ENCODE results near the gene DNAH7. TPM values are rescaled to one million over a fixed set of nuclear protein-coding genes. Genes with fewer than 3 reads are reported as not detected.

Gene DNAH7
- total and polyA plus RNA-seq, 10 donors = 0.06 to 1.9 (median 0.33) TPM

- Histone ChIP-seq H3K4me1 (no peaks in the 10 kb centered on the region), H3K27ac (no peak overlapping the region), H3K4me3 (no peak overlapping the region), H3K9me3 (no peaks in the 10 kb centered on the region), H3K27me3 (replicated peaks in 1 of 7) (no peaks in the 10 kb centered on the region), H3K36me3 (no peaks in the 10 kb centered on the region)
- WGBS, 5 donors = 85 to 91% (median 90%) methylated on average over 4 of the region's 4 CpGs
- TF ChIP-seq CTCF (IDR thresholded peaks at IDR 0.05 in 8 of 11, conservative IDR thresholded peaks at IDR 0.05 in 3 of 11) (no peak), POLR2AphosphoS5 (IDR thresholded peaks at IDR 0.05) (no peak), POLR2A (IDR thresholded peaks at IDR 0.05) (no peak)
- intact Hi-C loops (cut with DNase I; ENCODE audit: low total_unique reads) = no loop called here
- DNase-seq = no peak
Observed at GRCh38 chr2:195910570-195910969, 158.1 kb downstream of the DNAH7 start.

- no peaks in the 10 kb centered on the region for H3K9me3 ChIP-seq
- no peak for TF ChIP-seq CTCF (IDR thresholded peaks at IDR 0.05 in 8 of 11, conservative IDR thresholded peaks at IDR 0.05 in 3 of 11)
- no peak for DNase-seq
- H3K4me3 ChIP-seq = no peak overlapping the region
- H3K36me3 ChIP-seq = no peaks in the 10 kb centered on the region
- H3K27ac ChIP-seq = no peak overlapping the region
- intact Hi-C loops (cut with DNase I; ENCODE audit: low total_unique reads) = no loop called here
- H3K27me3 ChIP-seq (replicated peaks in 1 of 7) = no peaks in the 10 kb centered on the region
- H3K4me1 ChIP-seq = no peaks in the 10 kb centered on the region
Observed at GRCh38 chr2:195909926-195910325, 158.7 kb downstream of the DNAH7 start.

- DNase-seq = no peak
- Histone ChIP-seq H3K27me3 (replicated peaks in 1 of 7) (no peaks in the 10 kb centered on the region), H3K4me1 (no peaks in the 10 kb centered on the region), H3K4me3 (no peak overlapping the region), H3K27ac (no peak overlapping the region), H3K36me3 (no peaks in the 10 kb centered on the region), H3K9me3 (no peaks in the 10 kb centered on the region)
- intact Hi-C loops (cut with DNase I; ENCODE audit: low total_unique reads) = no loop called here
- WGBS, 5 donors = 87 to 94% (median 93%) methylated on average over 5 of the region's 5 CpGs
- TF ChIP-seq POLR2AphosphoS5 (IDR thresholded peaks at IDR 0.05) (no peak), CTCF (IDR thresholded peaks at IDR 0.05 in 8 of 11, conservative IDR thresholded peaks at IDR 0.05 in 3 of 11) (no peak), POLR2A (IDR thresholded peaks at IDR 0.05) (no peak)
Observed at GRCh38 chr2:195907474-195907873, 161.2 kb downstream of the DNAH7 start.

- no peak for DNase-seq
Observed at GRCh38 chr2:195903956-195904355, 164.7 kb downstream of the DNAH7 start.

More at GRCh38 chr2:195903956-195904355, 164.7 kb downstream of the DNAH7 start:
- Histone ChIP-seq H3K9me3 (no peaks in the 10 kb centered on the region), H3K4me3 (no peak overlapping the region), H3K36me3 (no peaks in the 10 kb centered on the region), H3K27me3 (replicated peaks in 1 of 7) (no peaks in the 10 kb centered on the region), H3K4me1 (no peaks in the 10 kb centered on the region), H3K27ac (no peak overlapping the region)
- intact Hi-C loops (cut with DNase I; ENCODE audit: low total_unique reads) = no loop called here
- TF ChIP-seq CTCF (IDR thresholded peaks at IDR 0.05 in 8 of 11, conservative IDR thresholded peaks at IDR 0.05 in 3 of 11) (no peak), POLR2A (IDR thresholded peaks at IDR 0.05) (no peak)
- WGBS, 5 donors = 65 to 81% (median 78%) methylated on average over 2 of the region's 2 CpGs

Data from spleen (tissue), 11 donors.